ENCODE measurements around the gene PATZ1. TPM values are rescaled to one million over a fixed set of nuclear protein-coding genes. Genes with fewer than 3 reads are reported as not detected.

Gene PATZ1
- total and polyA plus RNA-seq, 9 of the 15 experiments (the other 6 are each of a cell fraction or from before 2014, with no cell fraction given) = 0.63 to 7.8 (median 4.2) TPM

DNA sequence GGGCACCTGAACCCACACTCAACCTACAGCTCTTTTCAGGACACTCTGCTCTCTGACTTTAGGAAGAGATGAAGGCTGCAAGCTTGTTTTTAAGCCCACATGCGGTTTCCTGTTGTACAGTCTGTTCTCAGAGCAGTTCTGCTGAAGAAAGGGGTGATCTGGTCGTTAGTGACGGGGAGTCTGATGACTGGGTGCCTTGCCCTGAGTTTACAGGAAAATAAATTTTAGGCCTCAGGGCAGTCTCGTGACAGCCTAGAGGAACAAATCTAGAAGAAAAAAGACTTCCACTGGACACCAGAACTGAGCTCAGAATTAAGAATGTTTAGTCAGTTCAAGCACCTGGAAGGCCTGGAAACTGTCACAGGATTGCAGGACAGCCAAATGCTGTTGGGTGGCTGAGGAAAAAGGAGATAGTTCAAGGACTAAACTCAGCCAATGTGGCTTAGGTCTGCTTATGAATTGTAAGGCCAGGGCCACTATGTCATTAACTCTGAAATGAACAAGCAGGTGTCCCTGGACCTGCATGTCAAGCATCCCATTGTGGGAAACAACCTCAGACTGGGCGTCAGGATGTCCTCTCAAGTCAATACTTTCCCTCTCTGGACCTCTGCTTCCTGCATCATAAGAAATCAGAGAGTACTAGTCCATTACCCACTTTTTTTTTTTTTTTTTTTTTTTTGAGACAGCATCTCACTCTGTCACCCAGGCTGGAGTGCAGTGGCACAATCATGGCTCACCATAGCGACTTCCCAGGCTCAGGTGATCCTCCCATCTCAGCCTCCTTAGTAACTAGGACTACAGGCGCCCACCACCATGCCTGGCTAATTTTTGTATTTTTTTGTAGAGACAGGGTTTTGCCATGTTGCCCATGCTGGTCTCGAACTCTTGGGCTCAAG, 59.5 kb downstream of the PATZ1 start (continued):
- TF ChIP-seq, protein P1, sequence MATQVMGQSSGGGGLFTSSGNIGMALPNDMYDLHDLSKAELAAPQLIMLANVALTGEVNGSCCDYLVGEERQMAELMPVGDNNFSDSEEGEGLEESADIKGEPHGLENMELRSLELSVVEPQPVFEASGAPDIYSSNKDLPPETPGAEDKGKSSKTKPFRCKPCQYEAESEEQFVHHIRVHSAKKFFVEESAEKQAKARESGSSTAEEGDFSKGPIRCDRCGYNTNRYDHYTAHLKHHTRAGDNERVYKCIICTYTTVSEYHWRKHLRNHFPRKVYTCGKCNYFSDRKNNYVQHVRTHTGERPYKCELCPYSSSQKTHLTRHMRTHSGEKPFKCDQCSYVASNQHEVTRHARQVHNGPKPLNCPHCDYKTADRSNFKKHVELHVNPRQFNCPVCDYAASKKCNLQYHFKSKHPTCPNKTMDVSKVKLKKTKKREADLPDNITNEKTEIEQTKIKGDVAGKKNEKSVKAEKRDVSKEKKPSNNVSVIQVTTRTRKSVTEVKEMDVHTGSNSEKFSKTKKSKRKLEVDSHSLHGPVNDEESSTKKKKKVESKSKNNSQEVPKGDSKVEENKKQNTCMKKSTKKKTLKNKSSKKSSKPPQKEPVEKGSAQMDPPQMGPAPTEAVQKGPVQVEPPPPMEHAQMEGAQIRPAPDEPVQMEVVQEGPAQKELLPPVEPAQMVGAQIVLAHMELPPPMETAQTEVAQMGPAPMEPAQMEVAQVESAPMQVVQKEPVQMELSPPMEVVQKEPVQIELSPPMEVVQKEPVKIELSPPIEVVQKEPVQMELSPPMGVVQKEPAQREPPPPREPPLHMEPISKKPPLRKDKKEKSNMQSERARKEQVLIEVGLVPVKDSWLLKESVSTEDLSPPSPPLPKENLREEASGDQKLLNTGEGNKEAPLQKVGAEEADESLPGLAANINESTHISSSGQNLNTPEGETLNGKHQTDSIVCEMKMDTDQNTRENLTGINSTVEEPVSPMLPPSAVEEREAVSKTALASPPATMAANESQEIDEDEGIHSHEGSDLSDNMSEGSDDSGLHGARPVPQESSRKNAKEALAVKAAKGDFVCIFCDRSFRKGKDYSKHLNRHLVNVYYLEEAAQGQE (IDR thresholded peaks at IDR 0.05; ENCODE audit: borderline replicate concordance) = no peak
- TF ChIP-seq, protein P1 (CRISPR knock-in tag; IDR thresholded peaks at IDR 0.05; ENCODE audit: low read depth) = no peak
- TF ChIP-seq DDX20 (tag; IDR thresholded peaks at IDR 0.05; ENCODE audit: low read depth) = no peak
- no peak for TF ChIP-seq ETS2 (tag; IDR thresholded peaks at IDR 0.05; ENCODE audit: borderline replicate concordance, poor library complexity, severe bottlenecking)
- TF ChIP-seq, protein P2, sequence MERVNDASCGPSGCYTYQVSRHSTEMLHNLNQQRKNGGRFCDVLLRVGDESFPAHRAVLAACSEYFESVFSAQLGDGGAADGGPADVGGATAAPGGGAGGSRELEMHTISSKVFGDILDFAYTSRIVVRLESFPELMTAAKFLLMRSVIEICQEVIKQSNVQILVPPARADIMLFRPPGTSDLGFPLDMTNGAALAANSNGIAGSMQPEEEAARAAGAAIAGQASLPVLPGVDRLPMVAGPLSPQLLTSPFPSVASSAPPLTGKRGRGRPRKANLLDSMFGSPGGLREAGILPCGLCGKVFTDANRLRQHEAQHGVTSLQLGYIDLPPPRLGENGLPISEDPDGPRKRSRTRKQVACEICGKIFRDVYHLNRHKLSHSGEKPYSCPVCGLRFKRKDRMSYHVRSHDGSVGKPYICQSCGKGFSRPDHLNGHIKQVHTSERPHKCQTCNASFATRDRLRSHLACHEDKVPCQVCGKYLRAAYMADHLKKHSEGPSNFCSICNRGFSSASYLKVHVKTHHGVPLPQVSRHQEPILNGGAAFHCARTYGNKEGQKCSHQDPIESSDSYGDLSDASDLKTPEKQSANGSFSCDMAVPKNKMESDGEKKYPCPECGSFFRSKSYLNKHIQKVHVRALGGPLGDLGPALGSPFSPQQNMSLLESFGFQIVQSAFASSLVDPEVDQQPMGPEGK (CRISPR knock-in tag; IDR thresholded peaks at IDR 0.05; ENCODE audit: borderline replicate concordance) = no peak
- no peak for TF ChIP-seq ZNF253 (CRISPR knock-in tag; conservative IDR thresholded peaks at IDR 0.05)
- no peak for TF ChIP-seq HNRNPK (IDR thresholded peaks at IDR 0.05; ENCODE audit: low read depth, low read length, poor library complexity, severe bottlenecking)
- no peak for TF ChIP-seq ELF4 (CRISPR knock-in tag; IDR thresholded peaks at IDR 0.05)
- TF ChIP-seq, protein P3, sequence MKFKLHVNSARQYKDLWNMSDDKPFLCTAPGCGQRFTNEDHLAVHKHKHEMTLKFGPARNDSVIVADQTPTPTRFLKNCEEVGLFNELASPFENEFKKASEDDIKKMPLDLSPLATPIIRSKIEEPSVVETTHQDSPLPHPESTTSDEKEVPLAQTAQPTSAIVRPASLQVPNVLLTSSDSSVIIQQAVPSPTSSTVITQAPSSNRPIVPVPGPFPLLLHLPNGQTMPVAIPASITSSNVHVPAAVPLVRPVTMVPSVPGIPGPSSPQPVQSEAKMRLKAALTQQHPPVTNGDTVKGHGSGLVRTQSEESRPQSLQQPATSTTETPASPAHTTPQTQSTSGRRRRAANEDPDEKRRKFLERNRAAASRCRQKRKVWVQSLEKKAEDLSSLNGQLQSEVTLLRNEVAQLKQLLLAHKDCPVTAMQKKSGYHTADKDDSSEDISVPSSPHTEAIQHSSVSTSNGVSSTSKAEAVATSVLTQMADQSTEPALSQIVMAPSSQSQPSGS (CRISPR knock-in tag; IDR thresholded peaks at IDR 0.05) = no peak
- TF ChIP-seq HDAC3 (IDR thresholded peaks at IDR 0.05; ENCODE audit: borderline replicate concordance, partially characterized antibody) = no peak

Data from K562 (cell line).